Prostate gland (tissue), 2 donors: Measurements from ENCODE around the gene GRID1. TPM values are rescaled to one million over a fixed set of nuclear protein-coding genes. Genes with fewer than 3 reads are reported as not detected.
"Not testable (repeated sequence)": the region's sequence is repeated elsewhere in the genome, so short reads cannot be mapped to it uniquely, and the experiment has no call there.

ENCODE experiments used
- DNase-seq: peaks from one replicate; pipeline ENCODE4 v3.0.0-alpha.2; 2019; ENCODE audit warnings: low spot score
- H3K27ac ChIP-seq, 2 donors: fragments of 200-600 bp; sonication (generic); 2 replicates each; pipeline ENCODE4 v1.5.1; 2017 to 2019
- H3K27me3 ChIP-seq: fragments of 200-600 bp; sonication (generic); replicated peaks from 2 replicates; pipeline ENCODE4 v1.5.1; 2019; ENCODE audit not compliant: insufficient read depth
- H3K36me3 ChIP-seq, 2 donors: fragments of 200-600 bp; sonication (generic); 1 replicate in 1 of 2; 2 replicates in 1 of 2; pipeline versions ENCODE4 v1.5.1 to v1.8.1; 2017 to 2019
- H3K4me1 ChIP-seq: fragments of 200-600 bp; sonication (generic); replicated peaks from 2 replicates; pipeline ENCODE4 v1.5.1; 2019
- H3K4me3 ChIP-seq, 2 donors: fragments of 200-600 bp; sonication (generic); 2 replicates each; pipeline ENCODE4 v1.5.1; 2017 to 2019
- H3K9me3 ChIP-seq: fragments of 200-600 bp; sonication (generic); 2 replicates; pipeline ENCODE4 v1.5.1; 2017
- POLR2A ChIP-seq: fragments of 450-650 bp; IDR thresholded peaks from one replicate; pipeline ENCODE4 v1.6.1; 2016; ENCODE audit warnings: antibody characterized with exemption, mild to moderate bottlenecking
- POLR2AphosphoS5 ChIP-seq: sonication (generic); formaldehyde crosslinking; IDR thresholded peaks from one replicate; pipeline ENCODE4 v1.6.1; 2017; ENCODE audit warnings: antibody characterized with exemption
- WGBS: methylation state at CpG from one replicate; pipeline ENCODE4 v1.1.5; 2018; 5-methylcytosine and 5-hydroxymethylcytosine counted together
- intact Hi-C: fragments of 100-400 bp; cut with DNase I; formaldehyde crosslinking; loops from one replicate; pipeline ENCODE4 v1.14.2; 2022
- total RNA-seq, 2 donors: library from RNA; depleted of rRNA; stranded (reverse); fragments of >200 nt; gene quantifications; one replicate each; pipeline ENCODE4 v1.1.0, GENCODE V29; 2016
- TF ChIP-seq, protein P1 (sequence below), 4 experiments: fragments of 200-600 bp in 2 of 4; fragments of 450-650 bp in 2 of 4; sonication (generic) in 2 of 4; IDR thresholded peaks; 1 replicate in 3 of 4; 2 replicates in 1 of 4; pipeline ENCODE4 v1.5.1; 2016 to 2019; ENCODE audit warnings: antibody characterized with exemption in 4 of 4, mild to moderate bottlenecking in 2 of 4, moderate library complexity in 2 of 4

Gene GRID1
- total RNA-seq, 2 donors from 2014 or later = 1.0 to 10.0 TPM

DNA sequence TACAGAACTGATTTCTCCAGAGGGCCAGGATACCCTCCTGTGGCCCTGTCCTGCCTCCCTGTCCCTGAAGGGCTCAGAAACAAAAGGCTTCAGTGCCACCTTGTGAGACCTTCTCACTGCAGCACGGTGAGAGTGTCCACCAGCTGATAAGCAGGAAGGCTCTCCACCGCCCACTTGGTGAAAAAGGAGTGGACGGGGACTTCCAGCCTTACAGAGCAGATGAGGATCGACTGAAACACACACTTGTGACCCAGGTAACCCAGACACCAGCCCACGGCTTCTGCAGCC is 330.1 kb downstream of the GRID1 start:
- no peaks in the 10 kb centered on the region for H3K27me3 ChIP-seq
- no peaks in the 10 kb centered on the region for H3K9me3 ChIP-seq
- WGBS = 77% methylated on average over 5 of the region's 5 CpGs
- H3K4me3 ChIP-seq = no peak overlapping the region
- intact Hi-C loops = no loop called here
- no peak for DNase-seq
- no peaks in the 10 kb centered on the region for H3K4me1 ChIP-seq
- H3K36me3 ChIP-seq = no peaks in the 10 kb centered on the region
- TF ChIP-seq, protein P1, sequence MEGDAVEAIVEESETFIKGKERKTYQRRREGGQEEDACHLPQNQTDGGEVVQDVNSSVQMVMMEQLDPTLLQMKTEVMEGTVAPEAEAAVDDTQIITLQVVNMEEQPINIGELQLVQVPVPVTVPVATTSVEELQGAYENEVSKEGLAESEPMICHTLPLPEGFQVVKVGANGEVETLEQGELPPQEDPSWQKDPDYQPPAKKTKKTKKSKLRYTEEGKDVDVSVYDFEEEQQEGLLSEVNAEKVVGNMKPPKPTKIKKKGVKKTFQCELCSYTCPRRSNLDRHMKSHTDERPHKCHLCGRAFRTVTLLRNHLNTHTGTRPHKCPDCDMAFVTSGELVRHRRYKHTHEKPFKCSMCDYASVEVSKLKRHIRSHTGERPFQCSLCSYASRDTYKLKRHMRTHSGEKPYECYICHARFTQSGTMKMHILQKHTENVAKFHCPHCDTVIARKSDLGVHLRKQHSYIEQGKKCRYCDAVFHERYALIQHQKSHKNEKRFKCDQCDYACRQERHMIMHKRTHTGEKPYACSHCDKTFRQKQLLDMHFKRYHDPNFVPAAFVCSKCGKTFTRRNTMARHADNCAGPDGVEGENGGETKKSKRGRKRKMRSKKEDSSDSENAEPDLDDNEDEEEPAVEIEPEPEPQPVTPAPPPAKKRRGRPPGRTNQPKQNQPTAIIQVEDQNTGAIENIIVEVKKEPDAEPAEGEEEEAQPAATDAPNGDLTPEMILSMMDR (IDR thresholded peaks at IDR 0.05) = no peak
- TF ChIP-seq POLR2AphosphoS5 (no peak), POLR2A (no peak)
- H3K27ac ChIP-seq = no peak overlapping the region

DNA sequence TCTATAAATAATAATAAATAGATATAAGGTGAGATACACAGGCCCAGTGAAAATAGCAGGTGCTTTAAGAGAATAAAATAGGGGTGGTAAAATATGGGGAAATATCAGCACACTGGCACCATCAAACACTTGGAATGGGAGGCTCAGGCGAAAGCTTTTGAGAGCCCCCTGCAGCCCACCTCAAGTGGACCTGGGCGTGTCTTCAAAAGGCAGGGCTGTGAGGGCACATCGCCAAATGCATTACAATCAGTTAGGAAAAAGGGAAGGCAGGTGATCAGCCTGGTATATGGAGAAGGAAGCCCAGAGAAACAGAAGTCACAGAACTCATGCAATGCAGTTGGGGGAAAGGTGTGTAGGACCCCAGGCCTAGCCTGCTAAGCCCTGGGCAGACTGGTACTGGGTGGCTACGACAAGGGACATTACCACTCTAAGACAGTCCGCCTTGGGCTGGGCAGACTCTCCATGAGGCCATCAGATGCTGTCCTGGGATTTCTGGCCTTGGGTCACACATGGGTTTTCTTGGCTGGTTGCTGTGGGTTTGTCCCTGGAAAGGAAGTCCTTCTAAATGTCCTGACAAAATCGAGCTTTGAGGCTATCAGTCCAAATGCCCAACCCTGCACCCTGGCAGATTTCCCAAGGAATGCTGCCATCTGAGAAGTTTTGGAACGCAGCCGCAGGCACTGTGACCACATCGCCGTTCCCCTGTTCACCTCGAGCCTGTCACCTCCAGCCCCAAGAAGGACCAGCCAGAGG is 330.6 kb downstream of the GRID1 start:
- DNase-seq = no peak
- Histone ChIP-seq H3K4me1 (no peaks in the 10 kb centered on the region), H3K36me3 (no peaks in the 10 kb centered on the region), H3K27ac (no peak overlapping the region), H3K27me3 (no peaks in the 10 kb centered on the region), H3K9me3 (no peaks in the 10 kb centered on the region), H3K4me3 (no peak overlapping the region)
- TF ChIP-seq POLR2AphosphoS5 = no peak
- TF ChIP-seq POLR2A = no peak
- TF ChIP-seq, protein P1 (IDR thresholded peaks at IDR 0.05) = no peak
- intact Hi-C loops = no loop called here
- 81% methylated on average over 11 of the region's 11 CpGs for WGBS

DNA sequence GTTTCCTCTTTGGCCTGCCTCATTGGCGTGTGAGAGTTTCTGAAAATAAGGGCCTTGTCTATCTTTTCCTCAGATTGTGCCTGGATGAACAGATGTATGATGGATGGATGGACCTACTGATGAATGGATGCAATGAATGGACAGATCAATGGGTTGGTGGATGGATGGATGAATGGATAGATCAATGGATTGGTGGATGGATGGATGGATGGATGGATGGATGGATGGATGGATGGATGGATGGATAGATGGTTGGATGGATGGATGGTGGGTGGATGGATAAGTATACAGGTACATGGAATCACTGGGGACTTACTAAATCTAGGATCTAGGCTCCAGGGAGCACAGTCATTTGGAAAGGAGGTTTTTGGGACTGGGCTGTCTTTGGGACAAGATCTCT is 331.9 kb downstream of the GRID1 start:
- Histone ChIP-seq H3K4me3 (no peak overlapping the region), H3K27me3 (no peaks in the 10 kb centered on the region), H3K4me1 (no peaks in the 10 kb centered on the region), H3K9me3 (no peaks in the 10 kb centered on the region), H3K27ac (no peak overlapping the region), H3K36me3 (no peaks in the 10 kb centered on the region)
- no peak for TF ChIP-seq POLR2A
- no peak for DNase-seq
- intact Hi-C loops = no loop called here
- 100% methylated on average over 1 of the region's 1 CpG for WGBS

DNA sequence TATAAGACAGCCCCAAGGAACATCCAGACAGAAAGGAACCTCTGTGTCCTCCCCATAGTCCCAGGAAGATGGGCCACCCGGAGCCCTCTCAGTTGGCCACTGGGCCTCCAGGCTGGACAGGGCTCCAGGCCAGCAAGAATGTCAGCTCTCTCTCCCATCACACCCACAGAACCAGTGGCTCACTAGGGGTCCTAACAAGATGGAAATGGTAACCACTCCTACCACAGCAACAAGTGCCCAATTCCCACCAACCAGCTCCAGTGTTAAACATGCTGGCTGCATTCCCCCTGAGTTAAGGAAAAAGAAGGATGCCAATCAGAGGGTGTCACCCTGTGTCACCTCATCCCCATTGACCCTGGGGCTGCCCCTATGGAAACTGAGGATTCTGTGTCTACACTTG is 333.0 kb downstream of the GRID1 start:
- no peaks in the 10 kb centered on the region for H3K9me3 ChIP-seq
- 92% methylated on average over 1 of the region's 1 CpG for WGBS
- DNase-seq = no peak
- no peaks in the 10 kb centered on the region for H3K27me3 ChIP-seq
- no peak overlapping the region for H3K27ac ChIP-seq
- intact Hi-C loops = no loop called here
- H3K4me1 ChIP-seq = no peaks in the 10 kb centered on the region
- no peaks in the 10 kb centered on the region for H3K36me3 ChIP-seq
- TF ChIP-seq POLR2A = no peak
- TF ChIP-seq, protein P1 (IDR thresholded peaks at IDR 0.05) = no peak
- no peak for TF ChIP-seq POLR2AphosphoS5
- no peak overlapping the region for H3K4me3 ChIP-seq

DNA sequence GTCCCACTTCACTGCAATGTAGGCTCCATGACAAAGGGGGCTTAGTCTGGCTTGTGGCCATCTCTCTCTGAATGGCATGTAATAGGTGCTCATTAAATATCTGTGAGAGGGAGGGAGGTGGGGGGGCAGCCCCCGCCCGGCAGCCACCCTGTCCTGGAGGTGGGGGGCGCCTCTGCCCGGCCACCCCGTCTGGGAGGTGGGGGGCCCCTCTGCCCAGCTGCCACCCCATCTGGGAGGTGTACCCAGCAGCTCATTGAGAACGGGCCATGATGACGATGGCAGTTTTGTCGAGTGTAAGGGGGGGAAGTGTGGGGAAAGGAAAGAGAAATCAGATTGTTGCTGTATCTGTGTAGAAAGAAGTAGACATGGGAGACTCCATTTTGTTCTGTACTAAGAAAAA is 334.5 kb downstream of the GRID1 start:
- H3K4me3 ChIP-seq, H3K4me1 ChIP-seq, H3K27ac ChIP-seq, H3K36me3 ChIP-seq, intact Hi-C loops, DNase-seq, H3K27me3 ChIP-seq, H3K9me3 ChIP-seq: not testable (repeated sequence)
- 97% methylated on average over 8 of the region's 8 CpGs for WGBS

DNA sequence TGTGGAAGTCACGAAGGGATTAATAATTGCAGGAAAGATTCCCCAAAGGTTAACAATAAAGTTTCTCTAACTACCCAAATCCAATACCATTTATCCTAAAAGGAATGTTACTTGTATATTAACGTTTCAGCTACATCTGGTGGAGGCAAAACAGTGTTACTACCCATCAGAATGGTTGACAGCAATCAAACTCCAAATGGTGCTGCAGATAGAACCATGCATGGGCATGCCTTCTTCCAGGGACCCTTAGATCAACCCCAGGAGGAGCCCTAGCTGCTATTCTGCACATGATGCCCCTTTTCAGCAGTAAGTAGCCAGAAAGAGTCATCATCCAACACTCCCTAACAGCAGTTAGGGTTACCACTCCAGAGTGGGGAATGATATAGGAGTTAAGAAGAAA is 336.3 kb downstream of the GRID1 start:
- WGBS = 57% methylated on average over 2 of the region's 2 CpGs
- Histone ChIP-seq H3K4me3 (no peak overlapping the region), H3K9me3 (no peaks in the 10 kb centered on the region), H3K27me3 (no peaks in the 10 kb centered on the region), H3K27ac (no peak overlapping the region), H3K36me3 (no peaks in the 10 kb centered on the region), H3K4me1 (no peaks in the 10 kb centered on the region)
- no peak for DNase-seq
- intact Hi-C loops = no loop called here
- TF ChIP-seq, protein P1 (IDR thresholded peaks at IDR 0.05) = no peak
- no peak for TF ChIP-seq POLR2AphosphoS5
- no peak for TF ChIP-seq POLR2A
